ENCODE results near the gene INTS11. TPM values are rescaled to one million over a fixed set of nuclear protein-coding genes. Genes with fewer than 3 reads are reported as not detected.

Gene INTS11
- polyA plus RNA-seq, 1 experiment = 95.8 TPM

DNA sequence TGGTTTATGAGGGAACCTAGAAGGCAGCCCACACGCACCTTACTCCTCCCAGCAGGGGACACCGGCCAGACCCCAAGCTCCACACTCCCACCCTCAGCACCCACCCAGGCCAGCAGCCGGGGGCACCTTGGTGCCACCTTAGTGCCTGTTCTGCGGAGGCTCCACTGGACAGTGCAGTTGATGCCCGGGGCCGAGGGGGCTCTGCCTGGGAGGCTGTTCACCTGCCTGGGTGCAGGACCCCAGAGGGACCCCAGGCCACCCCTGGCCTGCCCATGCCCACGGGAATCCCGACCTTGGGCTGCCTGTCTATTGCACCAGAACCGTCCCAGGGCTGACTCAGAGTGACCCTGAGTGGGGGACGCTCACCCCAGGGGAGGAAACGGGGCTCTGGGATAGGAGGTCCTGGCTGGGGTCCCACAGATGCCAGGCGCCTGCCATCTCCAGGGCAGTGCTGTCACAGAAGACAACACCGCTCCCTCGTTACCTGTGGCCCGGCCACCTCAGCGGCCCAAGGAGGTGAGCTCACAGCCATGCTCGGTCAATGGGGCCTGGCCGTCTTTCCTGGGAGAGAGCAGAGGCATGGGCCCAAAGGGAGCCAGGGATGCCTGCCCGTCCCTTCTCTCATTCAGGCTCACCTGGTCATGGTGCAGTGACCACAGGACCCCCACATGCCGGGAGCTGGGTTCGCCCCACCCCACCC lies 43.5 kb downstream of the INTS11 start:
- ChIA-PET POLR2A (no interaction called here), CTCF (interaction anchor here (1.0 kb wide), 1 partner anchor 159 kb away, joined by 3 read pairs; no protein-coding TSS in a partner anchor)
- H3K27me3 ChIP-seq (ENCODE audit: control insufficient read depth, insufficient read depth, low read length) = no peaks in the 10 kb centered on the region
- no peak for DNase-seq (ENCODE audit: low read depth)
- TF ChIP-seq CTCF (IDR thresholded peaks at IDR 0.05; ENCODE audit: insufficient read depth, low read depth, low read length) = no peak
- no peaks in the 10 kb centered on the region for H3K36me3 ChIP-seq (ENCODE audit: control insufficient read depth, insufficient read depth, low read length)
- H3K4me3 ChIP-seq (ENCODE audit: low read depth, low read length) = no peak overlapping the region

GRCh38 chr1:1279028-1279427 lies 45.4 kb downstream of the INTS11 start:
- Histone ChIP-seq H3K4me3 (ENCODE audit: low read depth, low read length) (no peak overlapping the region), H3K27me3 (ENCODE audit: control insufficient read depth, insufficient read depth, low read length) (no peaks in the 10 kb centered on the region), H3K36me3 (ENCODE audit: control insufficient read depth, insufficient read depth, low read length) (no peaks in the 10 kb centered on the region)
- no peak for TF ChIP-seq CTCF (IDR thresholded peaks at IDR 0.05; ENCODE audit: insufficient read depth, low read depth, low read length)
- CTCF ChIA-PET = interaction anchor here (0.7 to 1.6 kb wide), 3 partner anchors 11 to 157 kb away, joined by 3 to 4 read pairs (median 4); no protein-coding TSS in a partner anchor
- DNase-seq (ENCODE audit: low read depth) = no peak
- POLR2A ChIA-PET = interaction anchor here (0.6 kb wide), 1 partner anchor 122 kb away, joined by 4 read pairs; no protein-coding TSS in a partner anchor

DNA sequence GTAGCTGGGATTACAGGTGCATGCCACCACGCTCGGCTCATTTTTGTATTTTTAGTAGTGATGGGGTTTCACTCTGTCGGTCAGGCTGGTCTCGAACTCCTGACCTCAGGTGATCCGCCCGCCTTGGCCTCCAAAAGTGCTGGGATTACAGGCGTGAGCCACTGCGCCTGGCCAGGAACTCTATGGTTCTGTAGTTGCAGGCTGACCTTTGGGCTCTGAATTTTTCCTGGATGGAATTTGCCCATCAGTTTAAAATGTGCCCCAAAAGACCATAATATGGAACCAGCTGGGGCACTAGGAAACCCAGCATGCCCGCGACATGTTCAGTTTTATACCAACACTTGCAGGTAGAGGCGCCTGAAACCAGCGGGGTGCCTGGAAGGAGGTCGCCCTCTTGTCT lies 45.8 kb downstream of the INTS11 start:
- CTCF ChIA-PET = interaction anchor here (0.7 to 1.6 kb wide), 3 partner anchors 11 to 156 kb away, joined by 3 to 4 read pairs (median 4); no protein-coding TSS in a partner anchor

GRCh38 chr1:1275836-1276235 lies 48.6 kb downstream of the INTS11 start:
- no peak for DNase-seq (ENCODE audit: low read depth)
- Histone ChIP-seq H3K36me3 (ENCODE audit: control insufficient read depth, insufficient read depth, low read length) (no peaks in the 10 kb centered on the region; the same call in 1 of the 2 replicates), H3K4me3 (ENCODE audit: low read depth, low read length) (no peak overlapping the region), H3K27me3 (ENCODE audit: control insufficient read depth, insufficient read depth, low read length) (no peaks in the 10 kb centered on the region)
- TF ChIP-seq CTCF (IDR thresholded peaks at IDR 0.05; ENCODE audit: insufficient read depth, low read depth, low read length) = no peak
- POLR2A ChIA-PET = no interaction called here
- CTCF ChIA-PET = interaction anchor here (1.0 kb wide), 1 partner anchor 14 kb away, joined by 3 read pairs; no protein-coding TSS in a partner anchor

More for the DNA sequence above, 45.8 kb downstream of the INTS11 start:
- TF ChIP-seq CTCF (IDR thresholded peaks at IDR 0.05; ENCODE audit: insufficient read depth, low read depth, low read length) = no peak
- Histone ChIP-seq H3K4me3 (ENCODE audit: low read depth, low read length) (no peak overlapping the region), H3K36me3 (ENCODE audit: control insufficient read depth, insufficient read depth, low read length) (no peaks in the 10 kb centered on the region), H3K27me3 (ENCODE audit: control insufficient read depth, insufficient read depth, low read length) (no peaks in the 10 kb centered on the region)
- POLR2A ChIA-PET = interaction anchor here (0.6 kb wide), 1 partner anchor 122 kb away, joined by 4 read pairs; no protein-coding TSS in a partner anchor
- DNase-seq (ENCODE audit: low read depth) = no peak

DNA sequence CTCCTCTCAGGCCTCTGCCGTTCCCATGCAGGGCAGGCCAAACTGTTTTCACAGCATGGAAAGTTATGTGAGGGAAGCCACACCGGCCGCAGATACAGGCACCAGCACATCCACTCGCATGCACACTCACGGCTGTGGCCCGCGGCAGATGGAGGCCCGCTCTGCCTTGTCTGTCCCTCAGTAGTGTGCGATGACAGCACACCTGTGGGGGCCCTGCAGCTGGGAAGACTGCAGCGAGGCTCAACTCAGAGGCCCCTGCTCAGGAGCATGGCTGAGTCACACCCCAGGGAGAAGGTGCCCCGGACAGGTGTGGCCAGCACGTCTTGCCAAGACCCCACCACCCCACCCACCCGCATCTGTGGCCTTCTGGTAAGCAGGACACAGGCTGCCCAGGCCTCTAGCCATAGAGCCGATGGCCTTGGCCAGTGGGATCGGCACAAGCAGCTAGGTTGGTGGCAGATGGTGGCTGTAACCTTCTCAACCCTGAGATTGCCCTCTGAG lies 49.5 kb downstream of the INTS11 start:
- TF ChIP-seq CTCF (IDR thresholded peaks at IDR 0.05; ENCODE audit: insufficient read depth, low read depth, low read length) = no peak
- peak overlapping the region; percentile 61; the same call in 1 of the 2 replicates for H3K4me3 ChIP-seq (ENCODE audit: low read depth, low read length)
- CTCF ChIA-PET = no interaction called here

More for the DNA sequence above, 49.5 kb downstream of the INTS11 start:
- POLR2A ChIA-PET = no interaction called here
- H3K27me3 ChIP-seq (ENCODE audit: control insufficient read depth, insufficient read depth, low read length) = no peaks in the 10 kb centered on the region
- DNase-seq (ENCODE audit: low read depth) = no peak
- H3K36me3 ChIP-seq (ENCODE audit: control insufficient read depth, insufficient read depth, low read length) = no peaks in the 10 kb centered on the region; the same call in 1 of the 2 replicates
